Panc1 (cell line): ENCODE results near the gene CACNA2D3. TPM values are rescaled to one million over a fixed set of nuclear protein-coding genes. Genes with fewer than 3 reads are reported as not detected.

Source experiments
- ATAC-seq: fragments of 200-7000 bp; cut with Tn5 transposase; 2 replicates; pipeline ENCODE4 v1.9.1; 2020; ENCODE audit warnings: mild to moderate bottlenecking, moderate library complexity
- BruUV-seq: library from RNA; stranded (reverse); fragments of 400-500 nt; replicated peaks from 2 replicates; lab custom pipeline; 2021; lab: Mats Ljungman, UMichigan
- CTCF ChIA-PET: fragments of 300-600 bp; sonication (Branson Sonifier 250); formaldehyde crosslinking; loops from one replicate; lab custom pipeline; 2022; ENCODE audit warnings: antibody characterized with exemption; lab: Charles Lee
- POLR2A ChIA-PET: fragments of 300-600 bp; sonication (Branson Sonifier 250); formaldehyde crosslinking; loops from one replicate; lab custom pipeline; 2022; ENCODE audit warnings: antibody characterized with exemption; lab: Charles Lee
- DNase-seq: peaks from one replicate; pipeline ENCODE4 v3.0.0-alpha.2; 2010; ENCODE audit warnings: low read depth, low spot score
- H3K27ac ChIP-seq: 2 replicates; pipeline ENCODE4 v1.5.1; 2011; ENCODE audit warnings: mild to moderate bottlenecking, low read length, inconsistent platforms
- H3K27me3 ChIP-seq: fragments of 200-500 bp; sonication (Bioruptor generic); 2 replicates; pipeline ENCODE4 v1.6.0; 2014; ENCODE audit warnings: low read length, inconsistent platforms; ENCODE audit not compliant: control insufficient read depth, insufficient read depth
- H3K36me3 ChIP-seq: fragments of 200-500 bp; sonication (Bioruptor generic); 2 replicates; pipeline ENCODE4 v1.5.1; 2014; ENCODE audit warnings: inconsistent platforms, mild to moderate bottlenecking, low read length, moderate library complexity; ENCODE audit not compliant: control insufficient read depth, insufficient read depth
- H3K4me1 ChIP-seq: 2 replicates; pipeline ENCODE4 v1.5.1; 2011; ENCODE audit warnings: inconsistent platforms, mild to moderate bottlenecking, low read length, moderate library complexity; ENCODE audit not compliant: control insufficient read depth, insufficient read depth
- H3K4me3 ChIP-seq, 2 experiments: 2 replicates each; pipeline ENCODE4 v1.5.1; 2011 to 2012; ENCODE audit warnings: low read depth in 2 of 2, low read length in 2 of 2, mild to moderate bottlenecking in 2 of 2, inconsistent platforms in 1 of 2, moderate library complexity in 1 of 2
- H3K9me3 ChIP-seq: fragments of 200-500 bp; sonication (Bioruptor generic); 2 replicates; pipeline ENCODE4 v1.5.1; 2014; ENCODE audit warnings: low read depth, mild to moderate bottlenecking, inconsistent platforms, low read length, moderate library complexity; ENCODE audit not compliant: control insufficient read depth, insufficient read depth
- POLR2AphosphoS5 ChIP-seq: IDR thresholded peaks from 2 replicates; pipeline ENCODE4 v1.6.1; 2012; ENCODE audit warnings: mild to moderate bottlenecking, low read depth, low read length, moderate library complexity
- REST ChIP-seq, 2 experiments: IDR thresholded peaks; 2 replicates each; pipeline ENCODE4 v1.6.1; 2011 to 2012; ENCODE audit warnings: low read depth in 2 of 2, control low read depth in 1 of 2, low read length in 1 of 2, mild to moderate bottlenecking in 1 of 2, moderate library complexity in 1 of 2; ENCODE audit not compliant: insufficient read depth in 1 of 2
- SIN3A ChIP-seq: IDR thresholded peaks from 2 replicates; pipeline ENCODE4 v1.6.1; 2012; ENCODE audit warnings: low read depth, mild to moderate bottlenecking, low read length, moderate library complexity, borderline replicate concordance; ENCODE audit not compliant: insufficient read depth
- TCF7L2 ChIP-seq: IDR thresholded peaks from 2 replicates; pipeline ENCODE4 v1.6.1; 2011; ENCODE audit warnings: mild to moderate bottlenecking, low read depth, low read length, inconsistent platforms
- in situ Hi-C: cut with HindIII; loops from 2 replicates; pipeline ENCODE4 v1.10.0; 2016; ENCODE audit warnings: low sequenced_read_pairs, low pct_unique_long_range_greater_than_20kb
- intact Hi-C: fragments of 100-400 bp; cut with micrococcal nuclease; formaldehyde crosslinking; loops from one replicate; pipeline ENCODE4 v1.10.0; 2022; ENCODE audit not compliant: unreplicated experiment
- total RNA-seq: library from RNA; stranded (reverse); gene quantifications from one replicate; pipeline ENCODE4 v1.2.1, GENCODE V29; 2021; ENCODE audit not compliant: unreplicated experiment
- TF ChIP-seq, protein P1 (sequence below): fragments of 450-650 bp; IDR thresholded peaks from 2 replicates; pipeline ENCODE4 v1.5.1; 2017; ENCODE audit warnings: mild to moderate bottlenecking

Gene CACNA2D3
- total RNA-seq, 1 experiment from 2014 or later, result 0.41 TPM

- no peaks in the 10 kb centered on the region for H3K9me3 ChIP-seq
- TF ChIP-seq SIN3A, result no peak
- TF ChIP-seq REST (IDR thresholded peaks at IDR 0.05; ENCODE audit: insufficient read depth in 1 of 2, low read depth in 2 of 2, low read length in 1 of 2), result no peak
- TF ChIP-seq POLR2AphosphoS5, result no peak
- TF ChIP-seq, protein P1, sequence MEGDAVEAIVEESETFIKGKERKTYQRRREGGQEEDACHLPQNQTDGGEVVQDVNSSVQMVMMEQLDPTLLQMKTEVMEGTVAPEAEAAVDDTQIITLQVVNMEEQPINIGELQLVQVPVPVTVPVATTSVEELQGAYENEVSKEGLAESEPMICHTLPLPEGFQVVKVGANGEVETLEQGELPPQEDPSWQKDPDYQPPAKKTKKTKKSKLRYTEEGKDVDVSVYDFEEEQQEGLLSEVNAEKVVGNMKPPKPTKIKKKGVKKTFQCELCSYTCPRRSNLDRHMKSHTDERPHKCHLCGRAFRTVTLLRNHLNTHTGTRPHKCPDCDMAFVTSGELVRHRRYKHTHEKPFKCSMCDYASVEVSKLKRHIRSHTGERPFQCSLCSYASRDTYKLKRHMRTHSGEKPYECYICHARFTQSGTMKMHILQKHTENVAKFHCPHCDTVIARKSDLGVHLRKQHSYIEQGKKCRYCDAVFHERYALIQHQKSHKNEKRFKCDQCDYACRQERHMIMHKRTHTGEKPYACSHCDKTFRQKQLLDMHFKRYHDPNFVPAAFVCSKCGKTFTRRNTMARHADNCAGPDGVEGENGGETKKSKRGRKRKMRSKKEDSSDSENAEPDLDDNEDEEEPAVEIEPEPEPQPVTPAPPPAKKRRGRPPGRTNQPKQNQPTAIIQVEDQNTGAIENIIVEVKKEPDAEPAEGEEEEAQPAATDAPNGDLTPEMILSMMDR, result no peak
- no peak for TF ChIP-seq TCF7L2
- no peak overlapping the region for H3K4me3 ChIP-seq
- no peak for ATAC-seq
- DNase-seq, result no peak
- H3K27me3 ChIP-seq, result no peaks in the 10 kb centered on the region
- no TSS peak for BruUV-seq
- in situ Hi-C loops, result no loop called here
- intact Hi-C loops, result no loop called here
- CTCF ChIA-PET, result no interaction called here
- H3K36me3 ChIP-seq, result no peaks in the 10 kb centered on the region
- H3K4me1 ChIP-seq, result no peaks in the 10 kb centered on the region
- POLR2A ChIA-PET, result no interaction called here
- no peak overlapping the region for H3K27ac ChIP-seq
These were observed 51.0 kb downstream of the CACNA2D3 start for GRCh38 chr3:54173371-54173770.

- Histone ChIP-seq H3K9me3 (no peaks in the 10 kb centered on the region), H3K36me3 (no peaks in the 10 kb centered on the region), H3K27me3 (no peaks in the 10 kb centered on the region), H3K4me3 (no peak overlapping the region), H3K27ac (no peak overlapping the region), H3K4me1 (no peaks in the 10 kb centered on the region)
- DNase-seq, result no peak
- TF ChIP-seq SIN3A (no peak), REST (IDR thresholded peaks at IDR 0.05; ENCODE audit: insufficient read depth in 1 of 2, low read depth in 2 of 2, low read length in 1 of 2) (no peak), TCF7L2 (no peak), POLR2AphosphoS5 (no peak)
- TF ChIP-seq, protein P1, result no peak
- no peak for ATAC-seq
- ChIA-PET CTCF (no interaction called here), POLR2A (no interaction called here)
- intact Hi-C loops (no loop called here), in situ Hi-C loops (no loop called here)
- BruUV-seq, result no TSS peak
These were observed 53.8 kb downstream of the CACNA2D3 start for GRCh38 chr3:54176106-54176505.
